ENCODE results near the gene ZNF331.

DNA sequence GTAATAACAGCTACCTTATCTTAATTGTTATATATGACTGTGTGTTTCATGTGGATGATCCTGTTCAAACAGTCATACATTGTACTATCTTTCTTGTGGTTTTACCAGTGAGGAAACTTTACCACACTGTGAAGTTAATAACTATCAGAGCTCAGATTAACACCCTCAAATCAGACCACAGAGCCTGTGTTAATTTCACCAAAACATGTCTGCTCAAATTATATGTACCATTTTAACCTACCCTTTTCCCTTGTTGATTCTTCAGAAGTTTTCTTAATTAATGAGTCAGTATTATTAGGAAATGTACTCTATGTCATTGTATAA, 1.8 kb upstream of the ZNF331 start:
- no peak for TF ChIP-seq POLR2A (IDR thresholded peaks at IDR 0.05)
- TF ChIP-seq, protein P1, sequence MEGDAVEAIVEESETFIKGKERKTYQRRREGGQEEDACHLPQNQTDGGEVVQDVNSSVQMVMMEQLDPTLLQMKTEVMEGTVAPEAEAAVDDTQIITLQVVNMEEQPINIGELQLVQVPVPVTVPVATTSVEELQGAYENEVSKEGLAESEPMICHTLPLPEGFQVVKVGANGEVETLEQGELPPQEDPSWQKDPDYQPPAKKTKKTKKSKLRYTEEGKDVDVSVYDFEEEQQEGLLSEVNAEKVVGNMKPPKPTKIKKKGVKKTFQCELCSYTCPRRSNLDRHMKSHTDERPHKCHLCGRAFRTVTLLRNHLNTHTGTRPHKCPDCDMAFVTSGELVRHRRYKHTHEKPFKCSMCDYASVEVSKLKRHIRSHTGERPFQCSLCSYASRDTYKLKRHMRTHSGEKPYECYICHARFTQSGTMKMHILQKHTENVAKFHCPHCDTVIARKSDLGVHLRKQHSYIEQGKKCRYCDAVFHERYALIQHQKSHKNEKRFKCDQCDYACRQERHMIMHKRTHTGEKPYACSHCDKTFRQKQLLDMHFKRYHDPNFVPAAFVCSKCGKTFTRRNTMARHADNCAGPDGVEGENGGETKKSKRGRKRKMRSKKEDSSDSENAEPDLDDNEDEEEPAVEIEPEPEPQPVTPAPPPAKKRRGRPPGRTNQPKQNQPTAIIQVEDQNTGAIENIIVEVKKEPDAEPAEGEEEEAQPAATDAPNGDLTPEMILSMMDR (IDR thresholded peaks at IDR 0.05) = no peak
